Left ventricle myocardium inferior (tissue), 1 donor: ENCODE measurements around the gene AGAP3. TPM values are rescaled to one million over a fixed set of nuclear protein-coding genes. Genes with fewer than 3 reads are reported as not detected.

Experiments
- DNase-seq: peaks from one replicate; pipeline ENCODE4 v3.0.0-alpha.2; 2020
- H3K27ac ChIP-seq: fragments of 200-600 bp; replicated peaks from 2 replicates; pipeline ENCODE4 v1.8.0; 2021
- H3K27me3 ChIP-seq: fragments of 200-600 bp; 2 replicates; pipeline ENCODE4 v1.8.0; 2021; ENCODE audit warnings: low read depth
- H3K36me3 ChIP-seq: fragments of 200-600 bp; 2 replicates; pipeline ENCODE4 v1.8.0; 2021
- H3K4me1 ChIP-seq: fragments of 200-600 bp; 2 replicates; pipeline ENCODE4 v1.8.0; 2021
- H3K4me3 ChIP-seq: fragments of 200-600 bp; 2 replicates; pipeline ENCODE4 v1.8.0; 2021; ENCODE audit warnings: mild to moderate bottlenecking, moderate library complexity
- H3K9me3 ChIP-seq: fragments of 200-600 bp; replicated peaks from 2 replicates; pipeline ENCODE4 v1.8.0; 2021
- intact Hi-C: fragments of 100-400 bp; cut with micrococcal nuclease; formaldehyde crosslinking; loops from one replicate; pipeline ENCODE4 v1.11.0; 2022
- total RNA-seq: library from RNA; stranded (reverse); fragmentation: NEBNext Ultra II Directional; extraction: Animal tissue kit (Norgen Biotek cat#: 25700); gene quantifications from one replicate; pipeline ENCODE4 v1.2.1, GENCODE V29; 2021
- TF ChIP-seq, protein P1 (sequence below): fragments of 200-600 bp; IDR thresholded peaks from 2 replicates; pipeline ENCODE4 v1.8.0; 2021; ENCODE audit warnings: antibody characterized with exemption, mild to moderate bottlenecking, borderline replicate concordance
- donor health status: DM: no; HTN: yes; CAD: no; lungs with severe emphysema.

AGAP3 gene
- total RNA-seq, 1 donor from 2014 or later = 51.0 TPM

DNA sequence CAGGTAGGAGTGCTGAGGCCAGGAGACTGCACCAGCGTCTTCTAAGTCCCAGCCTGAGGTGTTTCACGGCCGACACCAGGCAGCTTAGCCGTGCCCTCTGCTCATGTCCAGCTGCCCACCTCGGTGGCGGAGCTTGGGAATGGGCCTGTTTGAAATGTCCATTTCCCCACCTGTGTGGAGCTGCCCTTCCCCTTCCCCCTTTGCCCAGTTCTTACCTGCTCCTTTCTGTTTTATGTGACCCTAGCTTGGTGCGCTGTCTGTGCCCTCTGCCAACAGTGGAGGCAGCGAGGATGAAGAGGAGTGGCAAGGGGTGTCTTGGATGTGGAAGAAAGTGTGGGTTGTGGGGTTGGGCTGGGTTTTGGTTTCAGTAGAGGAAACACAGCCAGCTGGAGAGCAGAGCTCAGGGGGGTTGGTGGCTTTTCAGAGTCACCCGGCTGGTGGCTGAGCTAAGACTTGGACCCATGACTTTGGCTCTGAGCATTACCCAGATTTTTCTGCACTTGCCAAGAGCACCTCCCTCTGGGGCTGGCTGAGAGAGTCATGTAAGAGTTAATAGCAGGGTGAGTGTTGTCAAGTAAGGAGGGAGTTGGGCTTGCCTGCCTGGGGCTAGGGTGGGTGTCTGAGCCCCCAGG is 43.8 kb downstream of the AGAP3 start:
- DNase-seq = peak; percentile 7
- intact Hi-C loops = no loop called here
- no peaks in the 10 kb centered on the region for H3K9me3 ChIP-seq
- TF ChIP-seq, protein P1, sequence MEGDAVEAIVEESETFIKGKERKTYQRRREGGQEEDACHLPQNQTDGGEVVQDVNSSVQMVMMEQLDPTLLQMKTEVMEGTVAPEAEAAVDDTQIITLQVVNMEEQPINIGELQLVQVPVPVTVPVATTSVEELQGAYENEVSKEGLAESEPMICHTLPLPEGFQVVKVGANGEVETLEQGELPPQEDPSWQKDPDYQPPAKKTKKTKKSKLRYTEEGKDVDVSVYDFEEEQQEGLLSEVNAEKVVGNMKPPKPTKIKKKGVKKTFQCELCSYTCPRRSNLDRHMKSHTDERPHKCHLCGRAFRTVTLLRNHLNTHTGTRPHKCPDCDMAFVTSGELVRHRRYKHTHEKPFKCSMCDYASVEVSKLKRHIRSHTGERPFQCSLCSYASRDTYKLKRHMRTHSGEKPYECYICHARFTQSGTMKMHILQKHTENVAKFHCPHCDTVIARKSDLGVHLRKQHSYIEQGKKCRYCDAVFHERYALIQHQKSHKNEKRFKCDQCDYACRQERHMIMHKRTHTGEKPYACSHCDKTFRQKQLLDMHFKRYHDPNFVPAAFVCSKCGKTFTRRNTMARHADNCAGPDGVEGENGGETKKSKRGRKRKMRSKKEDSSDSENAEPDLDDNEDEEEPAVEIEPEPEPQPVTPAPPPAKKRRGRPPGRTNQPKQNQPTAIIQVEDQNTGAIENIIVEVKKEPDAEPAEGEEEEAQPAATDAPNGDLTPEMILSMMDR = no peak
- H3K4me3 ChIP-seq = no peak overlapping the region
- no peak overlapping the region for H3K27ac ChIP-seq
- peaks cover 42% of the 10 kb centered on the region for H3K4me1 ChIP-seq
- H3K27me3 ChIP-seq = no peaks in the 10 kb centered on the region
- H3K36me3 ChIP-seq = peaks cover 68% of the 10 kb centered on the region

- TF ChIP-seq, protein P1 = no peak
- peaks cover 75% of the 10 kb centered on the region for H3K36me3 ChIP-seq
- H3K4me1 ChIP-seq = peaks cover 38% of the 10 kb centered on the region
- H3K27ac ChIP-seq = no peak overlapping the region
- intact Hi-C loops = no loop called here
- H3K4me3 ChIP-seq = no peak overlapping the region
- H3K9me3 ChIP-seq = no peaks in the 10 kb centered on the region
- peak; percentile 7 for DNase-seq
- no peaks in the 10 kb centered on the region for H3K27me3 ChIP-seq
These were observed 44.5 kb downstream of the AGAP3 start for GRCh38 chr7:151130741-151131157.

GRCh38 chr7:151131224-151131591 is 44.9 kb downstream of the AGAP3 start:
- no peaks in the 10 kb centered on the region for H3K27me3 ChIP-seq
- peaks cover 75% of the 10 kb centered on the region for H3K36me3 ChIP-seq
- intact Hi-C loops = no loop called here
- no peak overlapping the region for H3K4me3 ChIP-seq
- no peak overlapping the region for H3K27ac ChIP-seq
- TF ChIP-seq, protein P1 = no peak
- DNase-seq = no peak
- H3K9me3 ChIP-seq = no peaks in the 10 kb centered on the region
- peaks cover 34% of the 10 kb centered on the region for H3K4me1 ChIP-seq

- Histone ChIP-seq H3K36me3 (peaks cover 77% of the 10 kb centered on the region), H3K27me3 (no peaks in the 10 kb centered on the region), H3K9me3 (no peaks in the 10 kb centered on the region), H3K4me1 (peaks cover 37% of the 10 kb centered on the region), H3K27ac (no peak overlapping the region), H3K4me3 (no peak overlapping the region)
- DNase-seq = peak; percentile 18
- TF ChIP-seq, protein P1 = no peak
- intact Hi-C loops = no loop called here
These were observed 45.5 kb downstream of the AGAP3 start for GRCh38 chr7:151131592-151132293.

DNA sequence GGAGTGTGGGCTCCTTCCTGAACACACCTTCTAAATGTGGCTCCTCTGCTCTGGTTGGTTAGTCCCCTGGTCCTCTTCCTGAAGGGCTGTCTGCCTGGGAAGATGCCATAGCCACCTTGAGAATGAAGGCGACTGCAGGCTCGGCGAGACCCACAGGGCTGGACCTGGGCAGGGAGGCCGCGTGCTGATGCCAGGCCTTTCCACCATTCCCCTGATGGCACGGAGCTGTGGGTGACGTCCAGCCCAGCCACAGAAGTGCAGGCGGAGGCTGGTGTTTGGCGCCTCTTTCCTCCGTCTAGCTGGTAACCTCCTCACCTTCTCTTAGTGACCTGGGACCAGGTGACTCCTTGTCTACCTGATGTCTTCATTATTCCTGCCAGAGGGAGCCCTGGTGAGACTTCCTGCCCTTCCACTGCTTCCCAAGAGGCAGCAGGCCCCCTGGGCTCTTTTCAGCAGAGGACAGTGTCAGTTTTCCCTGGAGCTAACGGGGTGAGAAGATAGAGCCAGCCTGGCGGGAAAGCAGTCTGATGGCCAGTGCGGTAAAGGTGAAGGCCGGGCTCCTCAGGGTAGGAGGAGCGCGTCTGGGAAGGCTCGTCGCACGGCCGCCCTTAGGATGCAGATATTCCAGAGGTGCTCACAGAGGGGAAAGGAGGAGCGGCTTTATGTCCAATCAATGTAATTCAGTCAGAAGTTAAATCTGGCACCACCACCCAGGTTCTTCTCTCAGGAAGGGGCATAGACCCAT is 46.4 kb downstream of the AGAP3 start:
- no peaks in the 10 kb centered on the region for H3K27me3 ChIP-seq
- H3K9me3 ChIP-seq = no peaks in the 10 kb centered on the region
- H3K36me3 ChIP-seq = peaks cover 82% of the 10 kb centered on the region
- H3K4me1 ChIP-seq = peaks cover 46% of the 10 kb centered on the region
- H3K27ac ChIP-seq = no peak overlapping the region
- intact Hi-C loops = no loop called here
- no peak overlapping the region for H3K4me3 ChIP-seq
- DNase-seq = peak; percentile 9
- TF ChIP-seq, protein P1 = no peak
